ENCODE measurements around the gene ZFYVE1.

- TF ChIP-seq CTCF (conservative IDR thresholded peaks at IDR 0.05; ENCODE audit: low read depth, low read length), result no peak
- no peak for TF ChIP-seq EZH2phosphoT487 (IDR thresholded peaks at IDR 0.05; ENCODE audit: borderline replicate concordance, low read length)
Observed at GRCh38 chr14:72986857-72987256, 40.0 kb downstream of the ZFYVE1 start.
